A549 (cell line): ENCODE data around the gene FAM163B. TPM values are rescaled to one million over a fixed set of nuclear protein-coding genes. Genes with fewer than 3 reads are reported as not detected.

Source experiments
- ATAC-seq, 2 experiments: fragments of 200-7000 bp in 1 of 2; fragments of >200 bp in 1 of 2; cut with Nextera tagmentation in 1 of 2; cut with Tn5 transposase in 1 of 2; 3 replicates each; pipeline versions ENCODE4 v1.8.0 to v1.9.1; 2018 to 2020; ENCODE audit warnings: mild to moderate bottlenecking in 1 of 2, moderate library complexity in 1 of 2
- CTCF ChIA-PET: fragments of 300-600 bp; sonication (Branson Sonifier 250); formaldehyde crosslinking; extraction: SDS; loops from one replicate; lab custom pipeline; 2021; ENCODE audit warnings: antibody characterized with exemption, inconsistent platforms; lab: Yijun Ruan, JAX
- POLR2A ChIA-PET: fragments of 350-600 bp; formaldehyde crosslinking; extraction: SDS; loops from one replicate; lab custom pipeline; 2021; ENCODE audit warnings: antibody characterized with exemption, inconsistent platforms; lab: Yijun Ruan, JAX
- DNase-seq, 2 experiments: peaks; one replicate each; pipeline versions ENCODE4 v3.0.0 to v3.0.0-alpha.2; 2011 to 2016; ENCODE audit warnings: low read depth in 1 of 2, low spot score in 1 of 2
- FAIRE-seq: peaks from 2 replicates; lab custom pipeline; 2011; peaks lifted over from hg19 to GRCh38; lab: Jason Lieb, UNC
- H3K27ac ChIP-seq, 2 experiments: fragments of >200 bp; sonication (Bioruptor Twin); formaldehyde crosslinking; 3 replicates each; pipeline ENCODE4 v1.5.1; 2016 to 2017
- H3K4me1 ChIP-seq: fragments of >200 bp; sonication (Bioruptor Twin); formaldehyde crosslinking; 3 replicates; pipeline ENCODE4 v1.6.1; 2016
- H3K4me2 ChIP-seq: fragments of >200 bp; sonication (Bioruptor Twin); formaldehyde crosslinking; 3 replicates; pipeline ENCODE4 v1.6.1; 2016
- H3K4me3 ChIP-seq: fragments of >200 bp; sonication (Bioruptor Twin); formaldehyde crosslinking; 3 replicates; pipeline ENCODE4 v1.5.1; 2016
- H3K9me3 ChIP-seq: fragments of >200 bp; sonication (Bioruptor Twin); formaldehyde crosslinking; 3 replicates; pipeline ENCODE4 v1.6.1; 2016
- BHLHE40 ChIP-seq: IDR thresholded peaks from 2 replicates; pipeline ENCODE4 v1.6.1; 2012; ENCODE audit warnings: low read depth, low read length, inconsistent platforms
- CBX8 ChIP-seq: fragments of 200-600 bp; sonication (generic); IDR thresholded peaks from 2 replicates; pipeline ENCODE4 v1.6.1; 2016
- CTCF ChIP-seq: fragments of >200 bp; sonication (Bioruptor Twin); formaldehyde crosslinking; IDR thresholded peaks from 3 replicates; pipeline ENCODE4 v1.5.1; 2016
- FOSB ChIP-seq: fragments of 250-450 bp; sonication (Bioruptor Pico); IDR thresholded peaks from 2 replicates; pipeline ENCODE4 v1.5.0; 2020; ENCODE audit warnings: mild to moderate bottlenecking, moderate library complexity
- GATA3 ChIP-seq: IDR thresholded peaks from 2 replicates; pipeline ENCODE4 v1.6.1; 2012; ENCODE audit warnings: borderline replicate concordance
- HDAC2 ChIP-seq: fragments of 200-600 bp; sonication (generic); IDR thresholded peaks from 2 replicates; pipeline ENCODE4 v1.6.1; 2016
- HEYL ChIP-seq: fragments of 250-450 bp; sonication (Bioruptor Pico); IDR thresholded peaks from 2 replicates; pipeline ENCODE4 v1.8.0; 2021; ENCODE audit warnings: mild to moderate bottlenecking, moderate library complexity
- HOXB5 ChIP-seq: fragments of 250-450 bp; sonication (Bioruptor Pico); IDR thresholded peaks from 2 replicates; pipeline ENCODE4 v1.5.0; 2020; ENCODE audit warnings: mild to moderate bottlenecking, moderate library complexity
- JUN ChIP-seq, 2 experiments: fragments of >200 bp; sonication (Bioruptor Twin); formaldehyde crosslinking; IDR thresholded peaks; 2 replicates in 1 of 2; 3 replicates in 1 of 2; pipeline ENCODE4 v1.6.1; 2016 to 2017
- JUNB ChIP-seq: fragments of >200 bp; sonication (Bioruptor Twin); formaldehyde crosslinking; IDR thresholded peaks from 2 replicates; pipeline ENCODE4 v1.6.1; 2016
- KDM5A ChIP-seq: fragments of 200-600 bp; sonication (generic); IDR thresholded peaks from 2 replicates; pipeline ENCODE4 v1.6.1; 2016; ENCODE audit warnings: antibody characterized with exemption, mild to moderate bottlenecking
- MAX ChIP-seq: IDR thresholded peaks from 2 replicates; pipeline ENCODE4 v1.6.1; 2012
- MAZ ChIP-seq: fragments of 150-350 bp; IDR thresholded peaks from 2 replicates; pipeline ENCODE4 v1.6.1; 2014; ENCODE audit warnings: antibody characterized with exemption, low read depth, low read length, borderline replicate concordance
- NFE2L2 ChIP-seq: fragments of 150-350 bp; conservative IDR thresholded peaks from 2 replicates; pipeline ENCODE4 v1.6.1; 2014; ENCODE audit warnings: low read length
- RAD21 ChIP-seq, 2 experiments: fragments of >200 bp in 1 of 2; sonication (Bioruptor Twin) in 1 of 2; formaldehyde crosslinking in 1 of 2; IDR thresholded peaks in 1 of 2; conservative IDR thresholded peaks in 1 of 2; 2 replicates in 1 of 2; 3 replicates in 1 of 2; pipeline ENCODE4 v1.6.1; 2012 to 2018; ENCODE audit warnings: inconsistent platforms in 1 of 2
- RCOR1 ChIP-seq: fragments of 150-350 bp; IDR thresholded peaks from 2 replicates; pipeline ENCODE4 v1.6.1; 2014; ENCODE audit warnings: antibody characterized with exemption, low read length, low read depth
- RNF2 ChIP-seq: fragments of 200-600 bp; sonication (generic); IDR thresholded peaks from 2 replicates; pipeline ENCODE4 v1.6.1; 2016; ENCODE audit warnings: low read depth, mild to moderate bottlenecking, antibody characterized with exemption, moderate library complexity, borderline replicate concordance
- TFCP2L1 ChIP-seq: fragments of 250-450 bp; sonication (Bioruptor Pico); IDR thresholded peaks from 2 replicates; pipeline ENCODE4 v1.5.0; 2021; ENCODE audit warnings: mild to moderate bottlenecking
- TP53 ChIP-seq: fragments of 250-450 bp; sonication (Bioruptor Pico); IDR thresholded peaks from 2 replicates; pipeline ENCODE4 v1.5.0; 2021; ENCODE audit warnings: mild to moderate bottlenecking, moderate library complexity
- ZSCAN20 ChIP-seq: fragments of 250-450 bp; sonication (Bioruptor Pico); IDR thresholded peaks from 2 replicates; pipeline ENCODE4 v1.8.0; 2022; ENCODE audit warnings: mild to moderate bottlenecking, moderate library complexity
- WGBS: methylation state at CpG from one replicate; pipeline ENCODE4 v1.1.6; 2017; ENCODE audit errors: missing lambda C conversion rate; 5-methylcytosine and 5-hydroxymethylcytosine counted together
- polyA plus RNA-seq, 4 experiments: library from polyadenylated mRNA; depleted of rRNA in 3 of 4; stranded (reverse); fragments of >200 nt; fragmentation: RNase III in 1 of 4; extraction: RNeasy Plus Mini Kit Qiagen cat#74134 plus additional on column Dnase treatment in 1 of 4; gene quantifications; 2 replicates in 3 of 4; 3 replicates in 1 of 4; pipeline ENCODE4 v1.2.3, GENCODE V29; 2011 to 2017
- TF ChIP-seq, protein P1 (sequence below): IDR thresholded peaks from 2 replicates; pipeline ENCODE4 v1.6.1; 2012
- TF ChIP-seq, protein P2 (sequence below): IDR thresholded peaks from 2 replicates; pipeline ENCODE4 v1.6.1; 2012; ENCODE audit warnings: low read depth, borderline replicate concordance

Gene FAM163B
- polyA plus RNA-seq, 2 of the 4 experiments (the other 2 are of a cell fraction), result not detected

- 39% methylated on average over 5 of the region's 23 CpGs for WGBS
- POLR2A ChIA-PET, result no interaction called here
Measured at GRCh38 chr9:133583586-133583985, 25.6 kb downstream of the FAM163B start.

GRCh38 chr9:133583111-133583510, 26.1 kb downstream of the FAM163B start:
- POLR2A ChIA-PET, result no interaction called here
- Histone ChIP-seq H3K4me2 (no peak overlapping the region), H3K27ac (no peak overlapping the region), H3K4me3 (no peak overlapping the region)
- no peak for TF ChIP-seq BHLHE40
- TF ChIP-seq, protein P1, sequence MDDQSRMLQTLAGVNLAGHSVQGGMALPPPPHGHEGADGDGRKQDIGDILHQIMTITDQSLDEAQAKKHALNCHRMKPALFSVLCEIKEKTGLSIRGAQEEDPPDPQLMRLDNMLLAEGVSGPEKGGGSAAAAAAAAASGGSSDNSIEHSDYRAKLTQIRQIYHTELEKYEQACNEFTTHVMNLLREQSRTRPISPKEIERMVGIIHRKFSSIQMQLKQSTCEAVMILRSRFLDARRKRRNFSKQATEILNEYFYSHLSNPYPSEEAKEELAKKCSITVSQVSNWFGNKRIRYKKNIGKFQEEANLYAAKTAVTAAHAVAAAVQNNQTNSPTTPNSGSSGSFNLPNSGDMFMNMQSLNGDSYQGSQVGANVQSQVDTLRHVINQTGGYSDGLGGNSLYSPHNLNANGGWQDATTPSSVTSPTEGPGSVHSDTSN, result no peak
- no peak for TF ChIP-seq ZSCAN20
- no peak for TF ChIP-seq CTCF
- no peak for TF ChIP-seq RCOR1
- TF ChIP-seq KDM5A, result no peak
- TF ChIP-seq MAX, result no peak
- no peak for TF ChIP-seq MAZ
- no peak for TF ChIP-seq NFE2L2
- TF ChIP-seq, all 56 proteins: peak for 0
- CTCF ChIA-PET, result interaction anchor here (1.5 kb wide), 1 partner anchor 144 kb away, joined by 4 read pairs; no protein-coding TSS in a partner anchor
- Histone ChIP-seq H3K9me3 (0 out of 3 replicates have a peak, but pooled peaks cover 6% of the 10 kb centered on the region), H3K4me1 (no peaks in the 10 kb centered on the region)
- FAIRE-seq (no peak), DNase-seq (no peak), ATAC-seq (no peak)
- WGBS, result 67% methylated on average over 1 of the region's 3 CpGs

More at GRCh38 chr9:133583586-133583985, 25.6 kb downstream of the FAM163B start:
- H3K4me2 ChIP-seq, result no peak overlapping the region
- H3K9me3 ChIP-seq, result 0 out of 3 replicates have a peak, but pooled peaks cover 7% of the 10 kb centered on the region
- CTCF ChIA-PET, result interaction anchor here (1.5 kb wide), 1 partner anchor 143 kb away, joined by 4 read pairs; no protein-coding TSS in a partner anchor
- H3K4me3 ChIP-seq, result no peak overlapping the region
- ATAC-seq (no peak), FAIRE-seq (no peak), DNase-seq (no peak)
- H3K4me1 ChIP-seq, result no peaks in the 10 kb centered on the region
- H3K27ac ChIP-seq, result no peak overlapping the region
- no peak for TF ChIP-seq TP53 (CRISPR knock-in tag)
- no peak for TF ChIP-seq FOSB (CRISPR knock-in tag)
- no peak for TF ChIP-seq KDM5A
- no peak for TF ChIP-seq ZSCAN20
- no peak for TF ChIP-seq MAX

GRCh38 chr9:133582501-133583045, 26.6 kb downstream of the FAM163B start:
- 66% methylated on average over 14 of the region's 14 CpGs for WGBS
- no peak for DNase-seq
- 0 out of 3 replicates have a peak, but pooled peaks cover 3% of the 10 kb centered on the region for H3K9me3 ChIP-seq
- H3K4me2 ChIP-seq, result no peak overlapping the region
- CTCF ChIA-PET, result interaction anchor here (1.1 to 1.5 kb wide), 2 partner anchors 51 to 144 kb away, joined by 3 to 4 read pairs; no protein-coding TSS in a partner anchor
- POLR2A ChIA-PET, result no interaction called here
- no peak for ATAC-seq
- no peak for FAIRE-seq
- no peak overlapping the region for H3K27ac ChIP-seq
- no peak overlapping the region for H3K4me3 ChIP-seq
- H3K4me1 ChIP-seq, result no peaks in the 10 kb centered on the region
- TF ChIP-seq, protein P2, sequence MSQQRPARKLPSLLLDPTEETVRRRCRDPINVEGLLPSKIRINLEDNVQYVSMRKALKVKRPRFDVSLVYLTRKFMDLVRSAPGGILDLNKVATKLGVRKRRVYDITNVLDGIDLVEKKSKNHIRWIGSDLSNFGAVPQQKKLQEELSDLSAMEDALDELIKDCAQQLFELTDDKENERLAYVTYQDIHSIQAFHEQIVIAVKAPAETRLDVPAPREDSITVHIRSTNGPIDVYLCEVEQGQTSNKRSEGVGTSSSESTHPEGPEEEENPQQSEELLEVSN, result no peak
- TF ChIP-seq RNF2, result no peak
- no peak for TF ChIP-seq TP53 (CRISPR knock-in tag)
- TF ChIP-seq JUNB, result no peak
- no peak for TF ChIP-seq TFCP2L1 (CRISPR knock-in tag)
- no peak for TF ChIP-seq HOXB5 (CRISPR knock-in tag)
- TF ChIP-seq BHLHE40, result no peak
- TF ChIP-seq RAD21 (conservative IDR thresholded peaks at IDR 0.05 in 1 of 2, IDR thresholded peaks at IDR 0.05 in 1 of 2), result no peak
- no peak for TF ChIP-seq CBX8
- no peak for TF ChIP-seq NFE2L2
- TF ChIP-seq HDAC2, result no peak
- TF ChIP-seq MAX, result no peak
- TF ChIP-seq JUN (IDR thresholded peaks at IDR 0.05), result no peak
- no peak for TF ChIP-seq HEYL (CRISPR knock-in tag)
- no peak for TF ChIP-seq GATA3
